ENCODE measurements around the gene ADPRHL1. TPM values are rescaled to one million over a fixed set of nuclear protein-coding genes. Genes with fewer than 3 reads are reported as not detected.
"Not testable (repeated sequence)": the region's sequence is repeated elsewhere in the genome, so short reads cannot be mapped to it uniquely, and the experiment has no call there.

Gene ADPRHL1
- total RNA-seq, 2 experiments from 2014 or later = 0.96 to 1.3 TPM

DNA sequence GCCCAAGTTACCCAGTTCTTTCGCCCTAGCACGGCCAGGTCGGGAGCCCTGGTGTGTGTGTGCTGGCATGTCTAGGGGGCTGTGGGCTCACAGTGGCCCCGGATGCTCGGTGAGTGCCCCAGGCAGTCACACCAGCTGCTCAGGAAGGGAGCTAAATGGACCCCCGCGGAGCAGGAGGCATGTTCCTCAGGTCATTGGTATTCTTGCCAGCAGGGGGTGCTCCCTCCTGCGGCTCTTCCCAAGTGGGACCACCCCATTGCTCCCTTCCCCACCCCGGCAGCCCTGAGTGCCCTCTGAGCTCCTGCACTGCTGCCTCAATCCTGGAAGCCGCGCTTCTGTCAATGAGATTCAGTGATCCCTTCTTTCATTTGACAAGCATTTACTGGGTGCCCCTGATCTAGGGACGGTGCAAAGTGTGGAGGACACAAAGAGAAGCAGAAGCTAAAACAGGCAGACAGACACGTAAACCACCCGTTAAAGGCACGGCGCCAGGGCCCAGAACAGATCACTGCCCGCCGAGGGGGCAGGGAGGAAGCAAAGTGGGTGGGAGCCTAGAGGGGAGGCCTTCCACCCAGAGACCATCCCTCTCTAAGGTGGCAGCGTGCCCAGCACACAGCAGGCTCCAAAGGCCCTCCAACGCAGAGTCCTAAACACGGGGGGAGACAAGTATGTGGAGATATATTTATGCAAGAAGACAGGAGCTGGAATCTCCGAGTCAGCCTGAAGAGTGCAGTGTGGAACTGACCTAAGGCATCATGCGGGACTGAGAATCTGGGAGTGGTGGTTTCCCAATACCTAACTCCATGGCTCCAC, 5.2 kb upstream of the ADPRHL1 start:
- no peak overlapping the region for H3K4me3 Mint-ChIP-seq
- H3K27me3 Mint-ChIP-seq = no peaks in the 10 kb centered on the region
- no peaks in the 10 kb centered on the region for H3K4me1 Mint-ChIP-seq
- DNase-seq (no peak), ATAC-seq (no peak)
- peaks cover 12% of the 10 kb centered on the region for H3K36me3 Mint-ChIP-seq
- CTCF ChIA-PET = interaction anchor here (1.2 to 1.8 kb wide), 2 partner anchors 14 to 30 kb away, joined by 3 to 5 read pairs; no protein-coding TSS in a partner anchor
- no peaks in the 10 kb centered on the region for H3K9me3 Mint-ChIP-seq (ENCODE audit: low read depth)
- no peak overlapping the region for H3K27ac Mint-ChIP-seq

DNA sequence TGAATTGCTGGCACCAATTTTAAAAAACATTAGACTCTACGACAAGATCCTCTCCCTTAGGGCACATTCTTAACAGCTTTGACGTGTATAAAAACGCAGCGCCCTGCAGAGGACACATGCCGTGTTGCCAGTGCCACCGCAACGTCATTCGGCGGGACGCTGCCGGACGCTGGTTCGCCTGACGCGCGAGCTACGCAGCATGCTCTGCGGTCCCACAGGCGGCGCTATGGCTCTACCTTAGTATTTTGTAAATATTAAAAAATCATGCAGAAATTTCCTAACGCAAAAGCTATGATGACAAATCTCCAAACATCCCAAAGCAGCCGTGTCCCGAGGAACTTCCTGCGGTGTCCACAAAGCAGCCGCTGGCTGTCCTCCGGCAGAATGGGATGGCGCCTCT, 4.2 kb upstream of the ADPRHL1 start:
- H3K4me3 Mint-ChIP-seq = no peak overlapping the region
- H3K36me3 Mint-ChIP-seq = peaks cover 12% of the 10 kb centered on the region
- no peak for DNase-seq
- no peaks in the 10 kb centered on the region for H3K9me3 Mint-ChIP-seq (ENCODE audit: low read depth)
- no peaks in the 10 kb centered on the region for H3K27me3 Mint-ChIP-seq
- ATAC-seq = no peak
- CTCF ChIA-PET = interaction anchor here (0.8 to 1.8 kb wide), 3 partner anchors 31 to 250 kb away, joined by 3 to 7 read pairs (median 5); no protein-coding TSS in a partner anchor
- no peak overlapping the region for H3K27ac Mint-ChIP-seq
- no peaks in the 10 kb centered on the region for H3K4me1 Mint-ChIP-seq

DNA sequence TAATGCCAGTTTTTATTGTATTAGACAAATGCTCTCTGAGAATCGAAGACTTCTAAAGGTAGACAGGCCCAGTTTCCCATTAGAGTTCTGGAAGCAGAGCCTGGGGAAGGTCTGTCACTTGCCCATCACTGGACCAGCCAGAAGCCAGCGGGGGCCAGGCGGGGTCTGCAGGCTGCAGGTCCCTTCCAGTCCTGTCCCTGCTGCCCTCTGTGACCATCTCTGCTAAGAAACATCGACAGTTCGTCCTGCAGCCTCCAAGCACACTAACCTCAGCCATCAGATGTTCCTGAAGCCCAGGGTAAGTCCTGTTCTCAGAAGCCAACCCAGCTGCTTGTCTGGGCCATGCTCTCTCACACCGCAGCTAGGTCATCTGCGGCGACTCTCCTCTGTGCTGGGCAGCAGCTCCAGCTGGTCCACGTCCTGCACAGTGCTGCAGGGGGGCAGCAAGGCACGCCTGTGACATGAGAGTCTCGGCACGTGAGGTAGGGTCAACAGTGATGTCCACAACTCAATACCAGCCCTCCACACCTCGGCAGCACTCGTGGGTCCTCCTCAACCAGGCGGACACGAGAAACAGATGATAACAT, 2.9 kb upstream of the ADPRHL1 start:
- no peaks in the 10 kb centered on the region for H3K4me1 Mint-ChIP-seq
- CTCF ChIA-PET = no interaction called here
- peaks cover 12% of the 10 kb centered on the region for H3K36me3 Mint-ChIP-seq
- H3K4me3 Mint-ChIP-seq = no peak overlapping the region
- no peaks in the 10 kb centered on the region for H3K9me3 Mint-ChIP-seq (ENCODE audit: low read depth)
- no peak overlapping the region for H3K27ac Mint-ChIP-seq
- DNase-seq (no peak), ATAC-seq (no peak)
- no peaks in the 10 kb centered on the region for H3K27me3 Mint-ChIP-seq

DNA sequence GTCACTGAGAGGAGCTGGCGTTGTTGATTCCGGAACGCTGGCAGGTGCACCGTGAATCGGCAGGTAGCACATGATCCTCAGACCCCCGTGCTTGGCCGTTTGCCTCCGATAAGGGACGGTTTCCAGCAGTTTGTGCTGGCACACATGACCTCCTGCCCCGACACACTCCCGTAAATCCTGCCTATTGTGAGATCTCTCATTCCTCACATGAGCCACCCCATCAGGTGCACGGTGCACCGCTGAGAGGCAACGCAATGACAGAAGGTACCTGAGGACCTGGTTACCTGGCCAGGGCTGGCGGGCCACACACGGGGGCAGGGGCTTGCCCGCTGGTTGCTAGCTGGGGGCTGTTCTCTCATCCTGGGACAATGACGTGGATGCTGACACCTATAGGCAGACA, 2.1 kb upstream of the ADPRHL1 start:
- ATAC-seq (no peak), DNase-seq (no peak)
- Mint-ChIP-seq H3K4me3 (no peak overlapping the region), H3K9me3 (ENCODE audit: low read depth) (no peaks in the 10 kb centered on the region), H3K4me1 (no peaks in the 10 kb centered on the region), H3K27me3 (no peaks in the 10 kb centered on the region), H3K27ac (no peak overlapping the region), H3K36me3 (peaks cover 12% of the 10 kb centered on the region)
- CTCF ChIA-PET = no interaction called here

DNA sequence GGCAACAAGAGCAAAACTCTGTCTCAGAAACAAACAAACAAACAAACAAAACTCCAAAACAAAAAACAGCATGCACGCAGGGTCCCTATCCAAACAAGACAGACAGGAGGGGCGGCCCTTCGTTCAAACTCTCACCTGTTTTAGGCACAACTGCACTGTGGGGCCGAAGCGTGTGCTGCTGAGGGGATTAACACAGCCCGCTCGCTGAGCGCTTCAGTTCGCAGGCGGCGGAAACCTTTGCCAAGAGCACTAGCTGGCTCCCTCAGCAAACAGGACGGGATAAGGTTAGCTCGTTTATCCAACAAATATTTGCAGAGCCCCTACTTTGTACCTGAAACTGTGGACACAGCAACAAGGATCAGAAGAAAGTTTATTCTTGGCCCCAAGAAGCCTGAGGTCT, 1.6 kb upstream of the ADPRHL1 start:
- Mint-ChIP-seq H3K4me1 (no peaks in the 10 kb centered on the region), H3K9me3 (ENCODE audit: low read depth) (no peaks in the 10 kb centered on the region), H3K27ac (no peak overlapping the region), H3K27me3 (no peaks in the 10 kb centered on the region), H3K36me3 (peaks cover 7% of the 10 kb centered on the region), H3K4me3 (no peak overlapping the region)
- no peak for ATAC-seq
- no peak for DNase-seq
- CTCF ChIA-PET = no interaction called here

DNA sequence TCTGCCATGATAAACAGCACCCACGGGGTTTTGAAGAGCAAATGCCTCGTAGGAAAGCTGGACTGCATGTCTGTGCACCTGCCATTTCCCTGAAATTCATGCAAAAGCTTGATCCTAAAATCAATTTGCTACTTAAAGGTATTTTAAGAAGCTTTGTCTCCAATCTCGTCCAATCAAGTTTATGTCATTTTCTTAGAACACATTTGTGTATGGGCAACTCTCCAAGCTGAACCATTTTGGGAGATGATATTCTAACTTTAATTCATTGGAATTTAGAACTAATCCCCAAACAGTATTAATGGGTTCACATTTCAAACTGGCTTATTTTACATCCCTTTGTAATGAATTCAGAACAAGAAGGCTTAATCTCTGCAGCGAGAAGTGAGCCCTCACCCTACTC, 822 bp downstream of the ADPRHL1 start:
- DNase-seq (no peak), ATAC-seq (no peak)
- no peaks in the 10 kb centered on the region for H3K9me3 Mint-ChIP-seq (ENCODE audit: low read depth)
- CTCF ChIA-PET = no interaction called here
- H3K27ac Mint-ChIP-seq = no peak overlapping the region
- H3K36me3 Mint-ChIP-seq = peaks cover 6% of the 10 kb centered on the region
- H3K4me3 Mint-ChIP-seq = no peak overlapping the region
- H3K4me1 Mint-ChIP-seq = no peaks in the 10 kb centered on the region
- H3K27me3 Mint-ChIP-seq = no peaks in the 10 kb centered on the region

DNA sequence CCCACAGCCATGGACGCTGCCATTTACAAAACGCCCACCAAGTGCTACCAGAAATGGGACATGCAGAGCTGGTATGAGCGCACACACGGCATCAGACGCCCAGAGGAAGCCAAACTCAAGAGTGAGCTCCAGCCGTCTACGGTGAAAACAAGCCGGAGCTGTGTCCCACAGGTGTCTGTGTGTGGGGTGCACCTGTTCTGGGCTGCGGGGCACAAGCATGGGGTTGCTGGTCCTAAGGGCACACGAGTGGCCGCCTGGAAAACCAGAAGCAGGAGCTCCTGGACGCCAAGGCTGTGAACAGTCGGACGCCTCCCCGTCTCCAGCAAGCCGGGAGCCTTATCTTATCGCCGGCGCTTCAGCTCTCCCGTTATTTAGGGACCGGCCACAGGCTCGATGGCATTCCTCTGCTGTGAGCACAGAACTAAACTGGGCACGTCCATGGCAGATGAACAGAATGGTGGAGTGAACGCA, 1.3 kb downstream of the ADPRHL1 start:
- no peaks in the 10 kb centered on the region for H3K9me3 Mint-ChIP-seq (ENCODE audit: low read depth)
- H3K36me3 Mint-ChIP-seq = peaks cover 7% of the 10 kb centered on the region
- no peak overlapping the region for H3K4me3 Mint-ChIP-seq
- DNase-seq = no peak
- H3K4me1 Mint-ChIP-seq = no peaks in the 10 kb centered on the region
- H3K27ac Mint-ChIP-seq = no peak overlapping the region
- no peak for ATAC-seq
- no peaks in the 10 kb centered on the region for H3K27me3 Mint-ChIP-seq
- CTCF ChIA-PET = no interaction called here

DNA sequence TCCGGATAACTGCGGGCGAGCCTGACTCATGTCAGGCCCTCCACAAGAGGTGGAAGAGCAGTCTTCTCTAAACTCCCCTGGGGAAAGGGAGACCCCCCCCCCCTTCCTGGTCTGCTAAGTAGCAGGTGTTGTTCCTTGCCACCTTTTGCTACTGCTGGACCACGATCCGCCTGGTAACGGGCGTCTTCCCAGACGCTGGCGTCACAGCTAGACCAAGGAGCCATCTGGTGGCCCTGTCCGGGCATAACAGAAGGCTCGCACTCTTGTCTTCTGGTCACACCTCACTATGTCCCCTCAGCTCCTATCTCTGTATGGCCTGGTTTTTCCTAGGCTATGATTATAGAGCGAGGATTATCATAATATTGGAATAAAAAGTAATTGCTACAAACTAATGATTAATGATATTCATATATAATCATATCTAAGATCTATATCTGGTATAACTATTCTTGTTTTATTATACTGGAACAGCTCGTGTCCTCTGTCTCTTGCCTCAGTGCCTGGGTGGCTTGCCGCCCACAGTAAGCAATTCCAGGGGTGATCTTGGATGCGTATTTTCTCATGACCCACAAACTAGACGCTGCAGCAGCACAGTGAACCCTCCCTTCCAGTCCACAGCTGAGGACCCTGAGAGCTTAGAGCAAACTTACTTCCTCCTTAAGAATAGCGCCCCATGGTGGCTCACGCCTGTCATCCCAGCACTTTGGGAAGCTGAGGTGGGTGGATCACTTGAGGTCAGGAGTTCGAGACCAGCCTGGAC, 2.2 kb downstream of the ADPRHL1 start:
- H3K4me3 Mint-ChIP-seq; H3K4me1 Mint-ChIP-seq; H3K27me3 Mint-ChIP-seq; H3K27ac Mint-ChIP-seq; H3K9me3 Mint-ChIP-seq (ENCODE audit: low read depth); H3K36me3 Mint-ChIP-seq; CTCF ChIA-PET; DNase-seq; ATAC-seq: not testable (repeated sequence)

DNA sequence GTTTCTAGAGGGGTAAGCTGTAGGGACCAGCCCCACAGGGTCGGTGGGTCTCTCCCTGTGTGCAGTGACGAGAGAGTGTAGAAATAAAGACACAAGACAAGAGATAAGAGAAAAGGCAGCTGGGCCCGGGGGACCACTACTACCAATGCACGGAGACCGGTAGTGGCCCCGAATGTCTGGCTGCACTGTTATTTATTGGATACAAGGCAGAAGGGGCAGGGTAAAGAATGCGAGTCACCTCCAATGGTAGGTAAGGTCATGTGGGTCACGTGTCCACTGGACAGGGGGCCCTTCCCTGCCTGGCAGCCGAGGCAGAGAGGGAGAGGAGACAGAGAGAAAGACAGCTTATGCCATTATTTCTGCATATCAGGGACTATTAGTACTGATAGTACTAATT, 2.9 kb downstream of the ADPRHL1 start:
- peak overlapping the region; percentile 73 for H3K4me3 Mint-ChIP-seq
- H3K27me3 Mint-ChIP-seq; CTCF ChIA-PET; H3K36me3 Mint-ChIP-seq; ATAC-seq; H3K9me3 Mint-ChIP-seq (ENCODE audit: low read depth); H3K4me1 Mint-ChIP-seq; DNase-seq; H3K27ac Mint-ChIP-seq: not testable (repeated sequence)

DNA sequence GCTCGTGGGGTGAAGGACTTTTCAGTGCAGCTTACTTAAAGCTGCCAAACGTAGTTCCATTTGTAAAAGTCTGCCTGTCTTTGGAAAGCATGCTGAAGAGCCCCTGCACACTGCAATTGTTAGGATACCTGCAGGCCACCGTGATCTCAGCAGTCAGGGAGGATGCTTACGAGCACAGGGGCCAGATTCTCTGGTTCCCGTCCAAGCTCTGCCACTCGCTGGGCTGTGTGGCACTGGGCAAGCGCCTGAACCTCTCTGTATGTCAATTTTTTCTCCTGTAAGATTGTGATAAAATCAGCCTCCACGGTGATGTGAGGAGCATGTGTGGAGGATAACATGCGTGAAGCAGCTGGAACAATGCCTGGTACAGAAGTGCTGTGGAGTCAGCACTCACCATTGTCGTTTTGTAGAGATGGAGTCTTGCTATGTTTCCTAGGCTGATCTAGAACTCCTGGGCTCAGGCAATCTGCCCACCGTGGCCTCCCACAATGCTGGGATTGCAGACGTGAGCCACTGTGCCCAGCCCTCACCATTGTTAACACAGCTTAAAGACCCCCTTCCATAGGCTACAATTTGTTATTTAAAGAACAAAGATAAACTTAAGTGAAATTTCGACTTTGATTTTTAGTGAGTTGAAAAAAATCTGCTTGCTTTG, 3.5 kb downstream of the ADPRHL1 start:
- peaks cover 6% of the 10 kb centered on the region for H3K36me3 Mint-ChIP-seq
- H3K4me1 Mint-ChIP-seq = peaks cover 5% of the 10 kb centered on the region
- H3K27ac Mint-ChIP-seq = peak overlapping the region; percentile 77
- CTCF ChIA-PET = no interaction called here
- ATAC-seq (no peak), DNase-seq (no peak)
- no peaks in the 10 kb centered on the region for H3K27me3 Mint-ChIP-seq
- H3K9me3 Mint-ChIP-seq (ENCODE audit: low read depth) = no peaks in the 10 kb centered on the region
- peak overlapping the region; percentile 73 for H3K4me3 Mint-ChIP-seq

DNA sequence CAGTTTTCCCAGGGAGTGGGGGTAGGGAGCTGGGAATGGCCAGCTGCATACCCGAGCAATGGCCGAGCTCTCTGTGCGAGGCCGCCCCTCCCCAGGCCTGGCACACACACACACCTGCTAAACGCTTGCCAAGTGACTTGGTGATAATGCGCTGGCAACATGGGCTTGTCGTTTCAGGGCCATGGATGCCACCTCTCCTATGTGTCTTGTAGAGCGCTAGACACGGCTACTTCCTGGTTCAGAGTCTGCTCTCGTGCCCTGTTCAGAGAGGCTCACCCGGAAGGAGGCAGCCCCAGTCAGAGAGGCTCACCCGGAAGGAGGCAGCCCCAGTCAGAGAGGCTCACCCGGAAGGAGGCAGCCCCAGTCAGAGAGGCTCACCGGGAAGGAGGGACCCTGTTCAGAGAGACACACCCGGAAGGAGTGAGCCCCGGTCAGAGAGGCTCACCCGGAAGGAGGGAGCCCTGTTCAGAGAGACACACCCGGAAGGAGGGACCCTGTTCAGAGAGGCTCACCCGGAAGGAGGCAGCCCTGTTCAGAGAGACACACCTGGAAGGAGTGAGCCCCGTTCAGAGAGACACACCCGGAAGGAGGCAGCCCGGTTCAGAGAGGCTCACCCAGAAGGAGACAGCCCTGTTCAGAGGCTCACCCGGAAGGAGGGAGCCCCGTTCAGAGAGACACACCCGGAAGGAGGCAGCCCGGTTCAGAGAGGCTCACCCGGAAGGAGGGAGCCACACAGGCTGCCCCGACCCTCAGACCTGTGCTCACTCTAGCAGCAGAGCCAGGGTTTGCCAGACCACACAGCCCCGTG, 4.2 kb downstream of the ADPRHL1 start:
- H3K36me3 Mint-ChIP-seq = peaks cover 6% of the 10 kb centered on the region
- no peaks in the 10 kb centered on the region for H3K9me3 Mint-ChIP-seq (ENCODE audit: low read depth)
- CTCF ChIA-PET = interaction anchor here (0.7 kb wide), 2 partner anchors 122 to 210 kb away, joined by 3 to 6 read pairs; no protein-coding TSS in a partner anchor
- peak overlapping the region; percentile 77 for H3K27ac Mint-ChIP-seq
- ATAC-seq = peak; percentile 85
- DNase-seq = peak; percentile 86
- H3K27me3 Mint-ChIP-seq = no peaks in the 10 kb centered on the region
- H3K4me1 Mint-ChIP-seq = peaks cover 5% of the 10 kb centered on the region
- peak overlapping the region; percentile 73 for H3K4me3 Mint-ChIP-seq

DNA sequence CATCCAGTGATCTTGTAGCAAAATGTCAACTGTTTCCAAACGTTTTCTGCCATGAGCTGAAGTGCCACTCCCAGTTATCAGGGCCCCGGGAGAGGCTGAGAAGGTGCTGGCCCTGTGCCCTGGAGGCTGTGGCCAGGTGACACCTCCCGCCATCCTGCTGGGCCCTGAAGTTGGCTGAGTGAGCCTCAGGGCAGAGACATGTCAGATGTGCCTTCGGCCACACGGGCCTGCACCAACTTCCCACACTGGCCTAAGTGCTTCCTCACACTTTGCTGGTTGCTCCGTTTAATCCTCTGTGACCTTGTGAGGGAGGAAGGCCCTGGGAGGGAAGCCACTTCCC, 4.8 kb downstream of the ADPRHL1 start:
- Mint-ChIP-seq H3K9me3 (ENCODE audit: low read depth) (no peaks in the 10 kb centered on the region), H3K4me3 (peak overlapping the region; percentile 73), H3K4me1 (peaks cover 5% of the 10 kb centered on the region), H3K36me3 (peaks cover 6% of the 10 kb centered on the region), H3K27me3 (no peaks in the 10 kb centered on the region), H3K27ac (peak overlapping the region; percentile 77)
- ATAC-seq (no peak), DNase-seq (no peak)
- CTCF ChIA-PET = interaction anchor here (0.7 kb wide), 2 partner anchors 121 to 210 kb away, joined by 3 to 6 read pairs; no protein-coding TSS in a partner anchor

DNA sequence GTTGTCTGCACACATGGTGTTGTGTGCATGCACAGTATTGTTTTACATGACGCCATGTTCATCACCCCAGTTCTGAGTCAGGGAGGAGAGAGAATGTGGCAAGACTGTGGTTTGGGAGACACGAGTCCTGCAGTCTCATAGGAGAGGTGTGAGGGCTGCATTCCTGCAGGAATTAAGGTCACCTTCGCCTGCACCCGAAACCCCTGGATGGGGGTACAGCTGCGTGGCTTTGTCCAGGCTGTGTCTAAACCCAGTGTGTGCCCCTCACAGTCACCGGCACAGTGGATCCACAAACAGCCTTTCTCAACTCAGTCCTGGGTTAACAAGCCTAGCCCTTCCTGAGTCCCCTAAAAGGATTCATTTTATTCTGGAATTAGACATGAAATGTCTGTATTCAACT, 5.7 kb downstream of the ADPRHL1 start:
- Mint-ChIP-seq H3K4me1 (peaks cover 5% of the 10 kb centered on the region), H3K9me3 (ENCODE audit: low read depth) (no peaks in the 10 kb centered on the region), H3K27me3 (no peaks in the 10 kb centered on the region), H3K36me3 (peaks cover 6% of the 10 kb centered on the region), H3K27ac (no peak overlapping the region), H3K4me3 (no peak overlapping the region)
- CTCF ChIA-PET = no interaction called here
- ATAC-seq (no peak), DNase-seq (no peak)

All from activated CD8-positive, alpha-beta memory T cell treated with anti-CD3 and anti-CD28 coated beads, Interleukin-2, amount 10 ng/mL, durations not matched to agents 7 days and 5 days (primary cell).